ENCODE measurements around the gene AKAP4.

Gene AKAP4

GRCh38 chrX:50165727-50166126, 35.1 kb downstream of the AKAP4 start:
- H3K9me3 ChIP-seq (ENCODE audit: insufficient read depth, low read length): no peaks in the 10 kb centered on the region
- H3K27me3 ChIP-seq (ENCODE audit: low read length): no peaks in the 10 kb centered on the region
- TF ChIP-seq CTCF (IDR thresholded peaks at IDR 0.05; ENCODE audit: insufficient read depth, low read length, poor library complexity, severe bottlenecking): no peak
- TF ChIP-seq EZH2phosphoT487 (conservative IDR thresholded peaks at IDR 0.05; ENCODE audit: low read length): no peak

GRCh38 chrX:50161127-50161526, 39.7 kb downstream of the AKAP4 start:
- Histone ChIP-seq H3K36me3 (ENCODE audit: low read length) (no peaks in the 10 kb centered on the region), H3K4me3 (ENCODE audit: insufficient read depth, low read length, poor library complexity, severe bottlenecking) (no peak overlapping the region), H3K79me2 (ENCODE audit: insufficient read depth, low read length) (no peaks in the 10 kb centered on the region), H3K9me3 (ENCODE audit: insufficient read depth, low read length) (no peaks in the 10 kb centered on the region), H3K9ac (ENCODE audit: low read length) (no peak overlapping the region), H4K20me1 (ENCODE audit: low read depth, low read length) (no peaks in the 10 kb centered on the region), H3K4me2 (ENCODE audit: low read depth, low read length, poor library complexity, severe bottlenecking) (no peak overlapping the region), H3K9me2 (replicated peaks; ENCODE audit: insufficient read depth, low read length) (no peaks in the 10 kb centered on the region), H3K27me3 (ENCODE audit: low read length) (no peaks in the 10 kb centered on the region), H3F3A (ENCODE audit: insufficient read depth) (no peaks in the 10 kb centered on the region), H3K27ac (ENCODE audit: low read depth, low read length) (no peak overlapping the region), H2AFZ (ENCODE audit: low read depth, low read length, severe bottlenecking) (no peak overlapping the region)
- TF ChIP-seq CTCF (IDR thresholded peaks at IDR 0.05; ENCODE audit: insufficient read depth, low read length, poor library complexity, severe bottlenecking) (no peak), EZH2phosphoT487 (conservative IDR thresholded peaks at IDR 0.05; ENCODE audit: low read length) (no peak)

More at GRCh38 chrX:50165727-50166126, 35.1 kb downstream of the AKAP4 start:
- Histone ChIP-seq H3K9me2 (replicated peaks; ENCODE audit: insufficient read depth, low read length) (no peaks in the 10 kb centered on the region), H3K4me2 (ENCODE audit: low read depth, low read length, poor library complexity, severe bottlenecking) (no peak overlapping the region), H3K36me3 (ENCODE audit: low read length) (no peaks in the 10 kb centered on the region), H4K20me1 (ENCODE audit: low read depth, low read length) (no peaks in the 10 kb centered on the region), H3K27ac (ENCODE audit: low read depth, low read length) (no peak overlapping the region), H3K4me3 (ENCODE audit: insufficient read depth, low read length, poor library complexity, severe bottlenecking) (no peak overlapping the region), H2AFZ (ENCODE audit: low read depth, low read length, severe bottlenecking) (no peak overlapping the region), H3F3A (ENCODE audit: insufficient read depth) (no peaks in the 10 kb centered on the region), H3K79me2 (ENCODE audit: insufficient read depth, low read length) (no peaks in the 10 kb centered on the region), H3K9ac (ENCODE audit: low read length) (no peak overlapping the region)

- no peaks in the 10 kb centered on the region for H3K36me3 ChIP-seq (ENCODE audit: low read length)
- H3K27me3 ChIP-seq (ENCODE audit: low read length): no peaks in the 10 kb centered on the region
- TF ChIP-seq EZH2phosphoT487 (conservative IDR thresholded peaks at IDR 0.05; ENCODE audit: low read length): no peak
- no peak for TF ChIP-seq CTCF (IDR thresholded peaks at IDR 0.05; ENCODE audit: insufficient read depth, low read length, poor library complexity, severe bottlenecking)
- H2AFZ ChIP-seq (ENCODE audit: low read depth, low read length, severe bottlenecking): no peak overlapping the region
- H3K9me3 ChIP-seq (ENCODE audit: insufficient read depth, low read length): no peaks in the 10 kb centered on the region
- H3F3A ChIP-seq (ENCODE audit: insufficient read depth): no peaks in the 10 kb centered on the region
- no peak overlapping the region for H3K27ac ChIP-seq (ENCODE audit: low read depth, low read length)
- no peak overlapping the region for H3K4me3 ChIP-seq (ENCODE audit: insufficient read depth, low read length, poor library complexity, severe bottlenecking)
- no peak overlapping the region for H3K4me2 ChIP-seq (ENCODE audit: low read depth, low read length, poor library complexity, severe bottlenecking)
- no peaks in the 10 kb centered on the region for H3K9me2 ChIP-seq (replicated peaks; ENCODE audit: insufficient read depth, low read length)
- H3K9ac ChIP-seq (ENCODE audit: low read length): no peak overlapping the region
- no peaks in the 10 kb centered on the region for H4K20me1 ChIP-seq (ENCODE audit: low read depth, low read length)
- no peaks in the 10 kb centered on the region for H3K79me2 ChIP-seq (ENCODE audit: insufficient read depth, low read length)
Measured at GRCh38 chrX:50158593-50158992, 42.2 kb downstream of the AKAP4 start.
